Activated T-cell treated with anti-CD3 and anti-CD28 coated beads, Interleukin-2, amount 50 U/mL, for 4 hours (primary cell): ENCODE measurements around the gene TANGO2. TPM values are rescaled to one million over a fixed set of nuclear protein-coding genes. Genes with fewer than 3 reads are reported as not detected.

Experiments used
- ATAC-seq, 2 donors: fragments of 200-7000 bp; cut with Tn5 transposase; one replicate each; pipeline ENCODE4 v1.10.0; 2021
- DNase-seq: peaks from one replicate; pipeline ENCODE4 v3.0.0-alpha.2; 2020
- H3K27me3 Mint-ChIP-seq: one replicate; pipeline ENCODE4 v1.8.0; 2021; ENCODE audit warnings: low read depth, mixed read lengths
- H3K36me3 Mint-ChIP-seq: one replicate; pipeline ENCODE4 v1.8.0; 2022; ENCODE audit warnings: mixed read lengths; ENCODE audit not compliant: insufficient read depth
- H3K4me1 Mint-ChIP-seq: one replicate; pipeline ENCODE4 v1.8.0; 2021; ENCODE audit warnings: low read depth, mixed read lengths
- H3K4me3 Mint-ChIP-seq: one replicate; pipeline ENCODE4 v1.8.0; 2021; ENCODE audit warnings: mild to moderate bottlenecking, moderate library complexity, mixed read lengths
- H3K9me3 Mint-ChIP-seq: one replicate; pipeline ENCODE4 v1.8.0; 2021; ENCODE audit warnings: mixed read lengths
- total RNA-seq, 3 donors: library from RNA; stranded (reverse); gene quantifications; one replicate each; pipeline ENCODE4 v1.2.1, GENCODE V29; 2021

Gene TANGO2
- total RNA-seq, 3 donors from 2014 or later, result 23.1 to 26.8 (median 25.3) TPM

DNA sequence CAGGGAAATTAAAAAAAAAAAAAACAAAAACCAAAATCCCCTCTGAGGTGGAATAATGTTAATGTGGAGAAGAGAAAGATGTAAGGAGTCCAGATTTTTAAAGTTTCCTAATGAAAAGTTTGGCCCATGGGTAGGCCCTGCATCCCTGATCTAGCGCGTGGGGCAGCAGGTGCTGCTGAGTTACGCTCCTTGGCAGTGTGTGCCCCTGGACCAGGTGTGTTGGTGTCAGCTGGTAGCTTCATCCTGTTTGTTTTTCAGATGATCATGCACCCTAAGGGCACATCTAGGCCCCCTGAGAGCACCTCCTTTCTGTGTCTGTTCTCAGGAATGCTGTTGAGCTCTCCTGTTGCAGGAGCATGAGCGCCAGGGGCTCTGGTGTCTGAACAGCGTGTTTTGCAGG lies 65.9 kb downstream of the TANGO2 start:
- Mint-ChIP-seq H3K9me3 (no peaks in the 10 kb centered on the region), H3K4me1 (peaks cover 55% of the 10 kb centered on the region), H3K4me3 (no peak overlapping the region), H3K36me3 (peaks cover 44% of the 10 kb centered on the region), H3K27me3 (no peaks in the 10 kb centered on the region)
- ATAC-seq, result no peak
- DNase-seq, result no peak

GRCh38 chr22:20087319-20088262 lies 66.7 kb downstream of the TANGO2 start:
- H3K36me3 Mint-ChIP-seq, result peaks cover 48% of the 10 kb centered on the region
- ATAC-seq (no peak), DNase-seq (no peak)
- H3K4me3 Mint-ChIP-seq, result no peak overlapping the region
- no peaks in the 10 kb centered on the region for H3K27me3 Mint-ChIP-seq
- H3K4me1 Mint-ChIP-seq, result peaks cover 58% of the 10 kb centered on the region
- H3K9me3 Mint-ChIP-seq, result no peaks in the 10 kb centered on the region

DNA sequence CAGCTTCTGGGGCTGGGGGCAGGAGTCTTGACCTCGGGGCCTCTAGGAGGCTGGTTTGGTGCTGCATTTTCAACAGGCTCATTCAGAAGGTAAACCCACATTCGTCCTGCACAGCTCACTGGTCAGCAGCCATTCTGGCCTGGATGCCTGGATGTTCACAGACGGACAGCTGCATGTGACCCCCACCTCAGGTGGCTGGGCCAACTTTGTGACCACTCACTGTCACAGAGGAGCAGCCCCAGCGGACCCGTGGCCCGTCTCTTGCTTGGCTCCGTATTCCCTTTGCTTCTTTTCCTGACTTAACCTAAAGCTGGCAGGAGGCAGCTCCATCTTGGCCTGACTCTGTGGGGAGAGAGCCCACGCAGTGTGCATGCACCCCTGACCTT lies 67.3 kb downstream of the TANGO2 start:
- Mint-ChIP-seq H3K9me3 (no peaks in the 10 kb centered on the region), H3K4me3 (no peak overlapping the region), H3K4me1 (peaks cover 51% of the 10 kb centered on the region), H3K36me3 (peaks cover 46% of the 10 kb centered on the region), H3K27me3 (no peaks in the 10 kb centered on the region)
- ATAC-seq (no peak), DNase-seq (no peak)

DNA sequence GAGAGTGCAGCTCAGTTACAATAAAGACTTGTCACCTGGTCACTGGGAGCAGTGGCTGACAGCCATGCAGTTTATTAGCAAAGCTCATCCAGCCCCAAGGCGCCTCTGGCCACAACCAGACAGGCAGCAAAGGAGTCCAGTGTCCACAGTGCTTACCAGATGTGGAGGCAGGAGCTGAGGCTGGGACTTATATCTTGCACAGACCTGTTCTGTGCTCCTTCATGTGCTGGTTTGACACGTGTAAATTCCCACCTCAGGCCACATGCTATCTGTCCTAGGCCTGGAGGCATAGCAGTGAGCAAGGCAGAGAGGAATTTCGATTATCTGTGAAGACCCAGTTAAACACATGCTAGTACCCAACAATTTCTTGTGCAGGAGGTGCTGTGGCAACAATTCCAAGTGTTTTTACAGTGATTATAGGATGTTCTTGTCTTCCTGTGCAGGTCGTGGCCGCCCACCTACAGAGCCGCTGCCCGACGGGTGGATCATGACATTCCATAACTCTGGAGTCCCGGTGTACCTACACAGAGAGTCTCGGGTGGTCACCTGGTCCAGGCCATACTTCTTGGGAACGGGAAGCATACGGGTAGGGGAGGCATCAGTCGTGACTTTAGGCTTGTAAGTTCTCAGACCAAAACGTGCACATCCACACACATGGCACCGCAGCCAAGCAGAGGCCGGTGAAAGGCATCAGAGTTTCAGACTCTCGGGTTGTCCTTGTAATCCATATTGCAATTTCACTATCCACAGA lies 68.5 kb downstream of the TANGO2 start:
- ATAC-seq, result no peak
- no peak for DNase-seq
- Mint-ChIP-seq H3K4me1 (peaks cover 39% of the 10 kb centered on the region), H3K4me3 (no peak overlapping the region), H3K27me3 (no peaks in the 10 kb centered on the region), H3K9me3 (no peaks in the 10 kb centered on the region), H3K36me3 (peaks cover 49% of the 10 kb centered on the region)

GRCh38 chr22:20089977-20090729 lies 69.2 kb downstream of the TANGO2 start:
- Mint-ChIP-seq H3K4me1 (peaks cover 33% of the 10 kb centered on the region), H3K36me3 (peaks cover 53% of the 10 kb centered on the region), H3K27me3 (no peaks in the 10 kb centered on the region), H3K4me3 (no peak overlapping the region), H3K9me3 (no peaks in the 10 kb centered on the region)
- ATAC-seq (no peak), DNase-seq (no peak)

GRCh38 chr22:20090730-20091240 lies 69.9 kb downstream of the TANGO2 start:
- Mint-ChIP-seq H3K27me3 (no peaks in the 10 kb centered on the region), H3K9me3 (no peaks in the 10 kb centered on the region), H3K4me1 (peaks cover 36% of the 10 kb centered on the region), H3K36me3 (peaks cover 56% of the 10 kb centered on the region), H3K4me3 (no peak overlapping the region)
- ATAC-seq, result no peak
- no peak for DNase-seq

GRCh38 chr22:20091690-20092476 lies 71.0 kb downstream of the TANGO2 start:
- Mint-ChIP-seq H3K36me3 (peaks cover 57% of the 10 kb centered on the region), H3K4me3 (no peak overlapping the region), H3K4me1 (peaks cover 41% of the 10 kb centered on the region), H3K27me3 (no peaks in the 10 kb centered on the region), H3K9me3 (no peaks in the 10 kb centered on the region)
- DNase-seq, result no peak
- ATAC-seq, result no peak

GRCh38 chr22:20092477-20092854 lies 71.6 kb downstream of the TANGO2 start:
- no peaks in the 10 kb centered on the region for H3K27me3 Mint-ChIP-seq
- H3K4me3 Mint-ChIP-seq, result no peak overlapping the region
- DNase-seq (no peak), ATAC-seq (no peak)
- peaks cover 39% of the 10 kb centered on the region for H3K4me1 Mint-ChIP-seq
- no peaks in the 10 kb centered on the region for H3K9me3 Mint-ChIP-seq
- H3K36me3 Mint-ChIP-seq, result peaks cover 56% of the 10 kb centered on the region

GRCh38 chr22:20093418-20094196 lies 72.7 kb downstream of the TANGO2 start:
- no peak overlapping the region for H3K4me3 Mint-ChIP-seq
- peaks cover 41% of the 10 kb centered on the region for H3K4me1 Mint-ChIP-seq
- peaks cover 57% of the 10 kb centered on the region for H3K36me3 Mint-ChIP-seq
- DNase-seq, result no peak
- H3K9me3 Mint-ChIP-seq, result no peaks in the 10 kb centered on the region
- H3K27me3 Mint-ChIP-seq, result no peaks in the 10 kb centered on the region
- no peak for ATAC-seq

GRCh38 chr22:20094197-20094807 lies 73.4 kb downstream of the TANGO2 start:
- no peak overlapping the region for H3K4me3 Mint-ChIP-seq
- ATAC-seq (no peak), DNase-seq (no peak)
- H3K9me3 Mint-ChIP-seq, result no peaks in the 10 kb centered on the region
- peaks cover 59% of the 10 kb centered on the region for H3K36me3 Mint-ChIP-seq
- peaks cover 48% of the 10 kb centered on the region for H3K4me1 Mint-ChIP-seq
- H3K27me3 Mint-ChIP-seq, result no peaks in the 10 kb centered on the region

DNA sequence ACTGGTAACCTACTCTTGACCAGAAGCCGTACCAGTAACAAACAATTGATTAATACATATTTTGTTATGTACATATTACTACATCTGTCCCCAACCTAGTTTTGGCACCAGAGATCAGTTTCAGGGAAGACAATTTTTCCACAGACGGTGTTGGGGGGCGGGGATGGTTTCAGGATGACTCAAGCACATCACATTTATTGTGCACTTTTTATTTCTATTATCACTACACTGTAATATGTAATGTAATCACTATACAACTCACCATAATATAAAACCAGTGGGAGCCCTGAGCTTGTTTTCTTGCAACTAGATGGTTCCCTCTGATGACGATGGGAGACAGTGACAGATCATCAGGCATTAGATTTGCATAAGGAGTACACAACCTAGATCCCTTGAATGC lies 74.6 kb downstream of the TANGO2 start:
- Mint-ChIP-seq H3K4me3 (no peak overlapping the region), H3K27me3 (no peaks in the 10 kb centered on the region), H3K36me3 (peaks cover 51% of the 10 kb centered on the region), H3K4me1 (peaks cover 57% of the 10 kb centered on the region), H3K9me3 (no peaks in the 10 kb centered on the region)
- ATAC-seq, result peak; percentile 19 to 23
- DNase-seq, result no peak

DNA sequence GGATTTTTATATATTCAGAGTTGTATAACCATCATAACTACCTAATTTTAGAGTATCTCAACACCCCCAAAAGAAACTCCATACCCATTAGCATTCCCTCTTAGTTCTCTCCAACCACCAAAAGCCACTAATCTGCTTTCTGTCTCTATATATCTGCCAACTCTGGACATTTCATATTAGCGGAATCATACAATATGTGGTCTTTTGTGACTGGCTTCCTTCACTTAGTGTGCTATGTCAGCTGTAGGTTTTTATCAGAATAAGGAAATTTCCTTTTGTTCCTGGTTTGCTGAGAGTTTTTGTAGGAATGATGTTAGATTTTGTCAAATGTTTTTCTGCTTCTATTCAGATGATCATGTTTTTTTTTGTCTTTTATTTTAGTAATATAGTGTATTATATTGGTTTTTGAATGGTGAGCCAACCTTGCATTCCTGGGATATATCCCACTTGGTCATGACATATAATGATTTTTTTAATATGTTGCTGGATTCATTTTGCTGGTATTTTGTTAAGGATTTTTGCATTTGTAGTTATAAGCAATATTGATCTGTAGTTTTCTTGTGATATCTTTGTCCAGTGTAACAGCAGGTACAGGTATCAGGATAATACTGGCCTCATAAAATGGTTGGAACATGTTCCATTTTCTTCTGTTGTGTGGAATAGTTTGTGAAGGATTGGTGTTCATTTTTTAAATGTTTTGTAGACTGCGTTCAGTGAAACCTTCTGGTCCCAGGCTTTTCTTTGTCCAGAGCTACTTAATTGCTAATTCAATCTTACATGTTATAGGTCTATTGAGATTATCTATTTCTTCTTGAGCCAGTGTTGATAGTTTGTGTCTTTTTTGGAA lies 75.9 kb downstream of the TANGO2 start:
- peaks cover 59% of the 10 kb centered on the region for H3K4me1 Mint-ChIP-seq
- H3K9me3 Mint-ChIP-seq, result no peaks in the 10 kb centered on the region
- H3K4me3 Mint-ChIP-seq, result no peak overlapping the region

More for the DNA sequence above, 75.9 kb downstream of the TANGO2 start:
- peaks cover 44% of the 10 kb centered on the region for H3K36me3 Mint-ChIP-seq
- DNase-seq (no peak), ATAC-seq (no peak)
- H3K27me3 Mint-ChIP-seq, result no peaks in the 10 kb centered on the region
